WTC11 (cell line): ENCODE results near the gene MCCC1. TPM values are rescaled to one million over a fixed set of nuclear protein-coding genes. Genes with fewer than 3 reads are reported as not detected.

Experiments
- ATAC-seq: fragments of 200-7000 bp; cut with Tn5 transposase; 2 replicates; pipeline ENCODE4 v1.10.0; 2021; ENCODE audit warnings: mild to moderate bottlenecking, moderate library complexity
- CTCF ChIA-PET: fragments of 300-600 bp; sonication (Branson Sonifier 250); formaldehyde crosslinking; loops from one replicate; lab custom pipeline; 2021; ENCODE audit warnings: antibody characterized with exemption; lab: Charles Lee
- POLR2A ChIA-PET: fragments of 350-600 bp; sonication (Branson Sonifier 250); formaldehyde crosslinking; loops from one replicate; lab custom pipeline; 2021; ENCODE audit warnings: antibody characterized with exemption; lab: Charles Lee
- DNase-seq: peaks from one replicate; pipeline ENCODE4 v3.0.0; 2021; ENCODE audit warnings: low spot score
- H3K27ac Mint-ChIP-seq: 2 replicates; pipeline ENCODE4 v1.8.0; 2021; ENCODE audit warnings: mixed read lengths
- H3K27me3 Mint-ChIP-seq: 2 replicates; pipeline ENCODE4 v1.8.0; 2021; ENCODE audit warnings: low read depth, mild to moderate bottlenecking, moderate library complexity, mixed read lengths
- H3K36me3 Mint-ChIP-seq: 2 replicates; pipeline ENCODE4 v1.8.0; 2021; ENCODE audit warnings: mixed read lengths
- H3K4me1 Mint-ChIP-seq: 2 replicates; pipeline ENCODE4 v1.8.0; 2022; ENCODE audit warnings: mixed read lengths
- H3K4me3 Mint-ChIP-seq: 2 replicates; pipeline ENCODE4 v1.8.0; 2021; ENCODE audit warnings: mild to moderate bottlenecking, moderate library complexity, mixed read lengths
- H3K9me3 Mint-ChIP-seq: 2 replicates; pipeline ENCODE4 v1.8.0; 2021; ENCODE audit warnings: mixed read lengths
- CBFB ChIP-seq: sonication (generic); formaldehyde crosslinking; IDR thresholded peaks from 2 replicates; pipeline ENCODE4 v1.8.1; 2022; ENCODE audit warnings: mild to moderate bottlenecking, low read depth, missing genetic modification reagents
- CTCF ChIP-seq: fragments of 200-600 bp; IDR thresholded peaks from 2 replicates; pipeline ENCODE4 v1.8.0; 2022; ENCODE audit warnings: antibody characterized with exemption
- EMX1 ChIP-seq: fragments of 250-450 bp; sonication (Bioruptor Pico); IDR thresholded peaks from 2 replicates; pipeline ENCODE4 v1.8.0; 2021; ENCODE audit warnings: mild to moderate bottlenecking
- FOXJ3 ChIP-seq: sonication (generic); formaldehyde crosslinking; IDR thresholded peaks from 2 replicates; pipeline ENCODE4 v1.9.0; 2021; ENCODE audit warnings: missing genetic modification reagents, mild to moderate bottlenecking, borderline replicate concordance
- GTF2I ChIP-seq: fragments of 250-450 bp; sonication (Bioruptor Pico); conservative IDR thresholded peaks from 2 replicates; pipeline ENCODE4 v1.4.0; 2021; ENCODE audit warnings: mild to moderate bottlenecking
- HMGA2 ChIP-seq: fragments of 250-450 bp; sonication (Bioruptor Pico); IDR thresholded peaks from 2 replicates; pipeline ENCODE4 v1.4.0; 2021; ENCODE audit warnings: mild to moderate bottlenecking, moderate library complexity
- JUN ChIP-seq: sonication (generic); formaldehyde crosslinking; IDR thresholded peaks from 2 replicates; pipeline ENCODE4 v1.8.0; 2023; ENCODE audit warnings: mild to moderate bottlenecking, missing genetic modification reagents
- MAX ChIP-seq: sonication (generic); formaldehyde crosslinking; IDR thresholded peaks from 2 replicates; pipeline ENCODE4 v1.8.0; 2022; ENCODE audit warnings: mild to moderate bottlenecking, missing genetic modification reagents
- MLX ChIP-seq: sonication (generic); formaldehyde crosslinking; IDR thresholded peaks from 2 replicates; pipeline ENCODE4 v1.8.1; 2023; ENCODE audit warnings: mild to moderate bottlenecking, missing genetic modification reagents, moderate library complexity
- NR1H2 ChIP-seq: sonication (generic); formaldehyde crosslinking; IDR thresholded peaks from 2 replicates; pipeline ENCODE4 v1.9.0; 2021; ENCODE audit warnings: mild to moderate bottlenecking, moderate library complexity, missing genetic modification reagents
- NR2C2 ChIP-seq: sonication (generic); formaldehyde crosslinking; IDR thresholded peaks from 2 replicates; pipeline ENCODE4 v1.8.0; 2022; ENCODE audit warnings: mild to moderate bottlenecking, missing genetic modification reagents
- PREB ChIP-seq: sonication (generic); formaldehyde crosslinking; IDR thresholded peaks from 2 replicates; pipeline ENCODE4 v1.8.1; 2022; ENCODE audit warnings: mild to moderate bottlenecking, missing genetic modification reagents, moderate library complexity, borderline replicate concordance
- PRRX2 ChIP-seq: fragments of 250-450 bp; sonication (Bioruptor Pico); IDR thresholded peaks from 2 replicates; pipeline ENCODE4 v1.8.0; 2021; ENCODE audit warnings: mild to moderate bottlenecking
- SMAD4 ChIP-seq: sonication (generic); formaldehyde crosslinking; IDR thresholded peaks from 2 replicates; pipeline ENCODE4 v1.8.0; 2022; ENCODE audit warnings: mild to moderate bottlenecking, missing genetic modification reagents
- SOX15 ChIP-seq: fragments of 250-450 bp; sonication (Bioruptor Pico); IDR thresholded peaks from 2 replicates; pipeline ENCODE4 v1.9.0; 2021; ENCODE audit warnings: mild to moderate bottlenecking
- ZNF281 ChIP-seq: sonication (generic); formaldehyde crosslinking; IDR thresholded peaks from 2 replicates; pipeline ENCODE4 v1.8.0; 2023; ENCODE audit warnings: mild to moderate bottlenecking, missing genetic modification reagents
- ZNF423 ChIP-seq: fragments of 250-450 bp; sonication (Bioruptor Pico); IDR thresholded peaks from 2 replicates; pipeline ENCODE4 v2.1.2; 2022; ENCODE audit warnings: mild to moderate bottlenecking, moderate library complexity
- total RNA-seq: library from RNA; stranded (reverse); gene quantifications from 3 replicates; pipeline ENCODE4 v1.2.3, GENCODE V29; 2021

MCCC1 gene
- total RNA-seq, 1 experiment from 2014 or later, result 19.5 TPM

- H3K27ac Mint-ChIP-seq, result peak overlapping the region; percentile 50; the same call in 1 of the 2 replicates
- no peak for TF ChIP-seq EMX1 (CRISPR knock-in tag)
- TF ChIP-seq NR1H2 (CRISPR knock-in tag), result no peak
- no peak for TF ChIP-seq GTF2I (CRISPR knock-in tag)
- no peak for TF ChIP-seq MAX (CRISPR knock-in tag)
- TF ChIP-seq ZNF281 (CRISPR knock-in tag), result no peak
- H3K9me3 Mint-ChIP-seq, result no peaks in the 10 kb centered on the region
- CTCF ChIA-PET, result interaction anchor here (0.7 to 1.6 kb wide), 2 partner anchors 14 to 255 kb away, joined by 3 read pairs; no protein-coding TSS in a partner anchor
- POLR2A ChIA-PET, result no interaction called here
- ATAC-seq, result no peak
- H3K36me3 Mint-ChIP-seq, result peaks cover 8% of the 10 kb centered on the region
- peaks cover 50% of the 10 kb centered on the region for H3K4me1 Mint-ChIP-seq
- H3K27me3 Mint-ChIP-seq, result no peaks in the 10 kb centered on the region
- DNase-seq, result no peak
- H3K4me3 Mint-ChIP-seq, result no peak overlapping the region
These were observed 130.0 kb downstream of the MCCC1 start for GRCh38 chr3:182969277-182969676.

- no peak overlapping the region for H3K4me3 Mint-ChIP-seq
- ChIA-PET POLR2A (no interaction called here), CTCF (no interaction called here)
- TF ChIP-seq JUN (no peak), SOX15 (CRISPR knock-in tag) (no peak), HMGA2 (CRISPR knock-in tag) (no peak), PREB (CRISPR knock-in tag) (no peak), EMX1 (CRISPR knock-in tag) (no peak), ZNF423 (CRISPR knock-in tag) (no peak), PRRX2 (CRISPR knock-in tag) (no peak), MLX (CRISPR knock-in tag) (no peak), CBFB (CRISPR knock-in tag) (no peak)
- H3K27me3 Mint-ChIP-seq, result no peaks in the 10 kb centered on the region
- no peak for ATAC-seq
- no peak for DNase-seq
- H3K27ac Mint-ChIP-seq, result peak overlapping the region; percentile 11; the same call in 1 of the 2 replicates
- peaks cover 14% of the 10 kb centered on the region for H3K36me3 Mint-ChIP-seq
- no peaks in the 10 kb centered on the region for H3K9me3 Mint-ChIP-seq
- H3K4me1 Mint-ChIP-seq, result peaks cover 48% of the 10 kb centered on the region
These were observed 131.8 kb downstream of the MCCC1 start for GRCh38 chr3:182967218-182968204.

- CTCF ChIA-PET, result no interaction called here
- ATAC-seq (no peak), DNase-seq (no peak)
- Mint-ChIP-seq H3K27me3 (no peaks in the 10 kb centered on the region), H3K4me1 (peaks cover 35% of the 10 kb centered on the region), H3K36me3 (peaks cover 16% of the 10 kb centered on the region), H3K27ac (no peak overlapping the region), H3K4me3 (no peak overlapping the region), H3K9me3 (no peaks in the 10 kb centered on the region)
- POLR2A ChIA-PET, result no interaction called here
- TF ChIP-seq NR2C2 (CRISPR knock-in tag) (no peak), SMAD4 (no peak), FOXJ3 (CRISPR knock-in tag) (no peak), CTCF (no peak)
These were observed 133.4 kb downstream of the MCCC1 start for GRCh38 chr3:182965861-182966366.
